ENCODE data around the gene TM4SF4. TPM values are rescaled to one million over a fixed set of nuclear protein-coding genes. Genes with fewer than 3 reads are reported as not detected.

Gene TM4SF4
- total and polyA plus RNA-seq, 2 experiments from 2014 or later: not detected

DNA sequence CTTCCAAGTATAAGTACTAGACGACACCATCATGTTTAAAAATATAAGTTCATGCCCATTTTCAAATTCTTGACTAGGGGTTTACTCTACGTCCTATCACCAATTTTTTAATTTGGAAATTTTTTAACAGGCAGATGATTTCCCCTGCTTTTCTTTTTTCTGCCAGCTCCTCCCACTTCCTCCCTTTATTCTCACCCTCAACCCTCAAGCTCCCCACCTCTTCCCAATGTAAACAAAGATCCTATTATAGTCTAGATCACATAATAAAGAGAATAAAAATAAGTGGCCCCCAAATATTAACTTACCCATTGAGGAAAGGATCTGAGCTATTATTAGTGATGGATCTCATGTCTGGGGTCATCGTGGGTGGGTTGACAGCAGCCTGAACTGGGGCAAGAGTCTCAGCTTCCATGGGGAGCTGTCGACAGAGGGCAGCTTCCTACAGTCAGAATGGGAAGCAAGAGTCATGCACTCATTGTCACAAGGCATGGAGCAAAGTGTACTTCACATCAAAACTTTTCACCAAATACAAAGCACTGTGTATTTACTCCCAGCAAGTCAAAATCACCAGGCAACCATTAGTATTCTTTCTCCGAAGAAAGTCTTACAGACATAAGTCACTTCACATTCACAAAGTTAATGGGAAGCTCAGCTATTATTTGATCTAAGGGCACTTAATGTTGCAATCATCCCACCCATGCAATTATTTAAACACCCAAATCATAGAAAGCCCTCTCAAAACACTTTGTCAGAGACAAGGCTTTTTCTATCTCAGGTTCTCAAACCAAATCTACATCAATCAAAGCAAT lies 53.2 kb downstream of the TM4SF4 start:
- no peak overlapping the region for H3K4me3 Mint-ChIP-seq
- peaks cover 22% of the 10 kb centered on the region for H3K79me2 ChIP-seq (replicated peaks; ENCODE audit: insufficient read depth)

More for the DNA sequence above, 53.2 kb downstream of the TM4SF4 start:
- DNase-seq (ENCODE audit: low spot score) (no peak), ATAC-seq (peak; percentile 64)
- Histone ChIP-seq H3K27me3 (ENCODE audit: insufficient read depth) (no peaks in the 10 kb centered on the region), H2AFZ (no peak overlapping the region), H3F3A (replicated peaks; ENCODE audit: low read depth) (no peaks in the 10 kb centered on the region), H3K9me2 (ENCODE audit: insufficient read depth) (no peaks in the 10 kb centered on the region), H3K4me2 (peak overlapping the region; percentile 31; the same call in 1 of the 2 replicates), H3K4me3 (no peak overlapping the region), H3K27ac (ENCODE audit: low read depth) (0 out of 2 replicates have a peak overlapping the region, but pooled peaks have one; percentile 11), H4K20me1 (replicated peaks; ENCODE audit: insufficient read depth) (no peaks in the 10 kb centered on the region), H3K36me3 (ENCODE audit: insufficient read depth) (peaks cover 6% of the 10 kb centered on the region; the same call in 1 of the 2 replicates), H3K4me1 (ENCODE audit: insufficient read depth) (peaks cover 18% of the 10 kb centered on the region; the same call in 1 of the 2 replicates)
- Mint-ChIP-seq H3K27me3 (ENCODE audit: insufficient read depth, low read depth, poor library complexity) (peaks cover 3% of the 10 kb centered on the region), H3K9me3 (no peaks in the 10 kb centered on the region), H3K27ac (peak overlapping the region; percentile 44; the same call in 1 of the 2 replicates), H3K4me1 (peaks cover 11% of the 10 kb centered on the region; the same call in 2 of the 3 replicates), H3K36me3 (ENCODE audit: low read depth) (peaks cover 16% of the 10 kb centered on the region; the same call in 1 of the 3 replicates)
- TF ChIP-seq, protein P1, sequence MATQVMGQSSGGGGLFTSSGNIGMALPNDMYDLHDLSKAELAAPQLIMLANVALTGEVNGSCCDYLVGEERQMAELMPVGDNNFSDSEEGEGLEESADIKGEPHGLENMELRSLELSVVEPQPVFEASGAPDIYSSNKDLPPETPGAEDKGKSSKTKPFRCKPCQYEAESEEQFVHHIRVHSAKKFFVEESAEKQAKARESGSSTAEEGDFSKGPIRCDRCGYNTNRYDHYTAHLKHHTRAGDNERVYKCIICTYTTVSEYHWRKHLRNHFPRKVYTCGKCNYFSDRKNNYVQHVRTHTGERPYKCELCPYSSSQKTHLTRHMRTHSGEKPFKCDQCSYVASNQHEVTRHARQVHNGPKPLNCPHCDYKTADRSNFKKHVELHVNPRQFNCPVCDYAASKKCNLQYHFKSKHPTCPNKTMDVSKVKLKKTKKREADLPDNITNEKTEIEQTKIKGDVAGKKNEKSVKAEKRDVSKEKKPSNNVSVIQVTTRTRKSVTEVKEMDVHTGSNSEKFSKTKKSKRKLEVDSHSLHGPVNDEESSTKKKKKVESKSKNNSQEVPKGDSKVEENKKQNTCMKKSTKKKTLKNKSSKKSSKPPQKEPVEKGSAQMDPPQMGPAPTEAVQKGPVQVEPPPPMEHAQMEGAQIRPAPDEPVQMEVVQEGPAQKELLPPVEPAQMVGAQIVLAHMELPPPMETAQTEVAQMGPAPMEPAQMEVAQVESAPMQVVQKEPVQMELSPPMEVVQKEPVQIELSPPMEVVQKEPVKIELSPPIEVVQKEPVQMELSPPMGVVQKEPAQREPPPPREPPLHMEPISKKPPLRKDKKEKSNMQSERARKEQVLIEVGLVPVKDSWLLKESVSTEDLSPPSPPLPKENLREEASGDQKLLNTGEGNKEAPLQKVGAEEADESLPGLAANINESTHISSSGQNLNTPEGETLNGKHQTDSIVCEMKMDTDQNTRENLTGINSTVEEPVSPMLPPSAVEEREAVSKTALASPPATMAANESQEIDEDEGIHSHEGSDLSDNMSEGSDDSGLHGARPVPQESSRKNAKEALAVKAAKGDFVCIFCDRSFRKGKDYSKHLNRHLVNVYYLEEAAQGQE (IDR thresholded peaks at IDR 0.05; ENCODE audit: unreplicated experiment): no peak
- TF ChIP-seq CTCF (conservative IDR thresholded peaks at IDR 0.05; ENCODE audit: low read depth in 2 of 2): peak in 1 of 2 experiments; percentile 63; a peak in 2 of 4 replicates

Data from GM23338 (cell line).